Hepatocyte (in vitro differentiated cells): ENCODE measurements around the gene ATXN7L1.

Source experiments
- CTCF ChIP-seq: fragments of 200-600 bp; sonication (generic); IDR thresholded peaks from 2 replicates; pipeline ENCODE4 v1.5.1; 2016; ENCODE audit warnings: antibody characterized with exemption, mild to moderate bottlenecking; ENCODE audit not compliant: poor library complexity
- EZH2 ChIP-seq: fragments of 200-600 bp; sonication (generic); IDR thresholded peaks from 2 replicates; pipeline ENCODE4 v1.6.1; 2016; ENCODE audit warnings: antibody characterized with exemption, mild to moderate bottlenecking, borderline replicate concordance
- EZH2phosphoT487 ChIP-seq: fragments of 200-600 bp; sonication (generic); IDR thresholded peaks from one replicate; pipeline ENCODE4 v1.6.1; 2018; ENCODE audit warnings: antibody characterized with exemption, mild to moderate bottlenecking, low read depth, moderate library complexity; ENCODE audit not compliant: unreplicated experiment, severe bottlenecking

GRCh38 chr7:105788356-105788755 is 88.0 kb downstream of the ATXN7L1 start:
- TF ChIP-seq CTCF (no peak), EZH2 (no peak), EZH2phosphoT487 (no peak)
